ENCODE measurements around the gene RNF181. TPM values are rescaled to one million over a fixed set of nuclear protein-coding genes. Genes with fewer than 3 reads are reported as not detected.

Gene RNF181
- total and polyA plus RNA-seq, 2 of the 13 experiments (the other 11 are each of a cell fraction or from before 2014, with no cell fraction given) = 224 to 578 TPM

GRCh38 chr2:85601771-85602475 lies 6.4 kb downstream of the RNF181 start (continued):
- TF ChIP-seq ZNF609 (CRISPR knock-in tag; IDR thresholded peaks at IDR 0.05; ENCODE audit: borderline replicate concordance) = peak; percentile 49
- 0 out of 2 replicates have a peak, but pooled peaks have one; percentile 22 for TF ChIP-seq ZNF317 (CRISPR knock-in tag; IDR thresholded peaks at IDR 0.05)
- no peak for TF ChIP-seq ZNF143 (CRISPR knock-in tag; IDR thresholded peaks at IDR 0.05)
- 0 out of 2 replicates have a peak, but pooled peaks have one; percentile 35 for TF ChIP-seq MED13 (CRISPR knock-in tag; IDR thresholded peaks at IDR 0.05)
- TF ChIP-seq ONECUT2 (CRISPR knock-in tag; IDR thresholded peaks at IDR 0.05) = no peak
- TF ChIP-seq THAP9 (CRISPR knock-in tag; IDR thresholded peaks at IDR 0.05; ENCODE audit: borderline replicate concordance) = no peak
- TF ChIP-seq ZNF292 (CRISPR knock-in tag; IDR thresholded peaks at IDR 0.05; ENCODE audit: borderline replicate concordance, low read depth) = peak; percentile 50; the same call in 1 of the 2 replicates
- TF ChIP-seq RCOR2 (CRISPR knock-in tag; IDR thresholded peaks at IDR 0.05) = no peak
- TF ChIP-seq REL (CRISPR knock-in tag; conservative IDR thresholded peaks at IDR 0.05) = no peak
- no peak for TF ChIP-seq ZNF775 (CRISPR knock-in tag; IDR thresholded peaks at IDR 0.05; ENCODE audit: borderline replicate concordance)
- 0 out of 2 replicates have a peak, but pooled peaks have one; percentile 5 for TF ChIP-seq ZNF263 (CRISPR knock-in tag; IDR thresholded peaks at IDR 0.05)
- peak; percentile 54; the same call in 1 of the 2 replicates for TF ChIP-seq ZNF879 (CRISPR knock-in tag; IDR thresholded peaks at IDR 0.05)
- no peak for TF ChIP-seq TARDBP (CRISPR knock-in tag; IDR thresholded peaks at IDR 0.05)
- peak; percentile 86 for TF ChIP-seq MTA1 (CRISPR knock-in tag; IDR thresholded peaks at IDR 0.05; ENCODE audit: borderline replicate concordance)
- no peak for TF ChIP-seq ADNP (CRISPR knock-in tag; IDR thresholded peaks at IDR 0.05)
- TF ChIP-seq ZNF275 (CRISPR knock-in tag; IDR thresholded peaks at IDR 0.05; ENCODE audit: borderline replicate concordance) = no peak
- peak; percentile 39; the same call in 1 of the 2 replicates for TF ChIP-seq GZF1 (CRISPR knock-in tag; IDR thresholded peaks at IDR 0.05)
- TF ChIP-seq TAF1 (CRISPR knock-in tag; IDR thresholded peaks at IDR 0.05) = peak; percentile 5; the same call in 1 of the 2 replicates
- TF ChIP-seq LCORL (IDR thresholded peaks at IDR 0.05) = no peak
- peak; percentile 90 for TF ChIP-seq LCORL (CRISPR knock-in tag; IDR thresholded peaks at IDR 0.05)
- peak; percentile 88 for TF ChIP-seq KLF11 (CRISPR knock-in tag; IDR thresholded peaks at IDR 0.05)
- peak; percentile 89 for TF ChIP-seq HNF4A (CRISPR knock-in tag; IDR thresholded peaks at IDR 0.05)
- no peak for TF ChIP-seq ZNF496 (CRISPR knock-in tag; IDR thresholded peaks at IDR 0.05; ENCODE audit: insufficient replicate concordance)
